HG03103 (cell line): ENCODE measurements around the gene STARD6.
"Not testable (repeated sequence)": the region's sequence is repeated elsewhere in the genome, so short reads cannot be mapped to it uniquely, and the experiment has no call there.

Experiments
- ATAC-seq: cut with Tn5 transposase; IDR thresholded peaks from one replicate; pipeline ENCODE4 v1.9.1; 2021; ENCODE audit warnings: low read depth; ENCODE audit not compliant: unreplicated experiment

Gene STARD6

GRCh38 chr18:54351186-54351585 is 6.5 kb downstream of the STARD6 start:
- no peak for ATAC-seq

GRCh38 chr18:54338230-54338629 is 19.4 kb downstream of the STARD6 start:
- ATAC-seq: no peak

GRCh38 chr18:54335638-54336173 is 22.0 kb downstream of the STARD6 start:
- no peak for ATAC-seq

- no peak for ATAC-seq
Observed at GRCh38 chr18:54330768-54331548, 26.7 kb downstream of the STARD6 start.

GRCh38 chr18:54329787-54330186 is 27.9 kb downstream of the STARD6 start:
- ATAC-seq: no peak

GRCh38 chr18:54327818-54328217 is 29.8 kb downstream of the STARD6 start:
- no peak for ATAC-seq

- no peak for ATAC-seq
Observed at GRCh38 chr18:54323970-54324369, 33.7 kb downstream of the STARD6 start.

- ATAC-seq: no peak
Observed at GRCh38 chr18:54323561-54323960, 34.1 kb downstream of the STARD6 start.

- no peak for ATAC-seq
Observed at GRCh38 chr18:54316071-54316820, 41.4 kb downstream of the STARD6 start.

- ATAC-seq: not testable (repeated sequence)
Observed at GRCh38 chr18:54309564-54309963, 48.1 kb downstream of the STARD6 start.

- no peak for ATAC-seq
Observed at GRCh38 chr18:54303408-54303807, 54.2 kb downstream of the STARD6 start.

GRCh38 chr18:54298991-54299390 is 58.7 kb downstream of the STARD6 start:
- not testable (repeated sequence) for ATAC-seq

- no peak for ATAC-seq
Observed at GRCh38 chr18:54296062-54296461, 61.6 kb downstream of the STARD6 start.

GRCh38 chr18:54294274-54294673 is 63.4 kb downstream of the STARD6 start:
- ATAC-seq: no peak

- ATAC-seq: peak; percentile 99
Observed at GRCh38 chr18:54284981-54285785, 72.5 kb downstream of the STARD6 start.

GRCh38 chr18:54284535-54284934 is 73.1 kb downstream of the STARD6 start:
- ATAC-seq: peak; percentile 34

- no peak for ATAC-seq
Observed at GRCh38 chr18:54280220-54280569, 77.5 kb downstream of the STARD6 start.

- no peak for ATAC-seq
Observed at GRCh38 chr18:54279477-54280219, 78.0 kb downstream of the STARD6 start.

GRCh38 chr18:54278615-54279014 is 79.0 kb downstream of the STARD6 start:
- ATAC-seq: no peak

- no peak for ATAC-seq
Observed at GRCh38 chr18:54277899-54278298, 79.8 kb downstream of the STARD6 start.
